ENCODE data around the gene KCNH8. TPM values are rescaled to one million over a fixed set of nuclear protein-coding genes. Genes with fewer than 3 reads are reported as not detected.

The KCNH8 gene
- total RNA-seq, 3 donors from 2014 or later (not counting 1 experiment from before 2014, with no cell fraction given), result 0.10 TPM; not detected in 2

GRCh38 chr3:19467761-19468160 is 319.5 kb downstream of the KCNH8 start:
- Mint-ChIP-seq H3K36me3 (no peaks in the 10 kb centered on the region), H3K27ac (no peak overlapping the region), H3K27me3 (ENCODE audit: low read depth in 2 of 2) (no peaks in the 10 kb centered on the region), H3K4me3 (no peak overlapping the region), H3K9me3 (peaks cover 4 to 6% of the 10 kb centered on the region in 2 donors), H3K4me1 (no peaks in the 10 kb centered on the region)
- no peak overlapping the region for H3K4me3 ChIP-seq (ENCODE audit: low read length)
- no peak for TF ChIP-seq CTCF (IDR thresholded peaks at IDR 0.05)
- intact Hi-C loops (cut with micrococcal nuclease), result no loop called here
- no peaks in the 10 kb centered on the region for H3K27me3 ChIP-seq (ENCODE audit: control insufficient read depth, insufficient read depth, low read length)
- DNase-seq (no peak), ATAC-seq (no peak)
- no peaks in the 10 kb centered on the region for H3K4me1 ChIP-seq (ENCODE audit: control insufficient read depth, insufficient read depth, low read length)
- no peaks in the 10 kb centered on the region for H3K9me3 ChIP-seq (ENCODE audit: control insufficient read depth, insufficient read depth, low read length)
- H3K36me3 ChIP-seq (ENCODE audit: control insufficient read depth, insufficient read depth, low read length), result no peaks in the 10 kb centered on the region
- H3K27ac ChIP-seq (ENCODE audit: low read length), result no peak overlapping the region

GRCh38 chr3:19471138-19471537 is 322.8 kb downstream of the KCNH8 start:
- Mint-ChIP-seq H3K27ac (no peak overlapping the region), H3K4me1 (no peaks in the 10 kb centered on the region), H3K4me3 (no peak overlapping the region), H3K27me3 (ENCODE audit: low read depth in 2 of 2) (no peaks in the 10 kb centered on the region), H3K9me3 (peaks cover 0 to 2% of the 10 kb centered on the region in 2 donors), H3K36me3 (no peaks in the 10 kb centered on the region)
- no peak overlapping the region for H3K27ac ChIP-seq (ENCODE audit: low read length)
- intact Hi-C loops (cut with micrococcal nuclease), result no loop called here
- no peaks in the 10 kb centered on the region for H3K27me3 ChIP-seq (ENCODE audit: control insufficient read depth, insufficient read depth, low read length)
- no peak for TF ChIP-seq CTCF (IDR thresholded peaks at IDR 0.05)
- no peak overlapping the region for H3K4me3 ChIP-seq (ENCODE audit: low read length)
- H3K36me3 ChIP-seq (ENCODE audit: control insufficient read depth, insufficient read depth, low read length), result no peaks in the 10 kb centered on the region
- H3K9me3 ChIP-seq (ENCODE audit: control insufficient read depth, insufficient read depth, low read length), result no peaks in the 10 kb centered on the region
- H3K4me1 ChIP-seq (ENCODE audit: control insufficient read depth, insufficient read depth, low read length), result no peaks in the 10 kb centered on the region
- 77% methylated on average over 2 of the region's 4 CpGs for WGBS (ENCODE audit: insufficient coverage)
- no peak for ATAC-seq
- no peak for DNase-seq

GRCh38 chr3:19473971-19474580 is 325.8 kb downstream of the KCNH8 start:
- WGBS (ENCODE audit: insufficient coverage), result 78% methylated on average over 2 of the region's 3 CpGs
- no peak overlapping the region for H3K27ac ChIP-seq (ENCODE audit: low read length)
- intact Hi-C loops (cut with micrococcal nuclease), result no loop called here

More at GRCh38 chr3:19473971-19474580, 325.8 kb downstream of the KCNH8 start:
- H3K9me3 Mint-ChIP-seq, result peaks cover 0 to 3% of the 10 kb centered on the region in 2 donors
- TF ChIP-seq CTCF (IDR thresholded peaks at IDR 0.05), result no peak
- no peak overlapping the region for H3K4me3 Mint-ChIP-seq
- DNase-seq, result no peak
- no peaks in the 10 kb centered on the region for H3K9me3 ChIP-seq (ENCODE audit: control insufficient read depth, insufficient read depth, low read length)
- H3K36me3 ChIP-seq (ENCODE audit: control insufficient read depth, insufficient read depth, low read length), result no peaks in the 10 kb centered on the region
- H3K4me1 ChIP-seq (ENCODE audit: control insufficient read depth, insufficient read depth, low read length), result no peaks in the 10 kb centered on the region
- H3K36me3 Mint-ChIP-seq, result no peaks in the 10 kb centered on the region
- no peaks in the 10 kb centered on the region for H3K27me3 Mint-ChIP-seq (ENCODE audit: low read depth in 2 of 2)
- no peaks in the 10 kb centered on the region for H3K4me1 Mint-ChIP-seq
- H3K4me3 ChIP-seq (ENCODE audit: low read length), result no peak overlapping the region
- no peak for ATAC-seq
- no peak overlapping the region for H3K27ac Mint-ChIP-seq
- no peaks in the 10 kb centered on the region for H3K27me3 ChIP-seq (ENCODE audit: control insufficient read depth, insufficient read depth, low read length)

Data from natural killer cell (primary cell).